ENCODE data around the gene TUBB. TPM values are rescaled to one million over a fixed set of nuclear protein-coding genes. Genes with fewer than 3 reads are reported as not detected.

The TUBB gene
- polyA plus RNA-seq, 1 of the 3 experiments (the other 2 are of a cell fraction) = 1,037 TPM

GRCh38 chr6:30709101-30709868 lies 10.9 kb upstream of the TUBB start:
- no peak overlapping the region for H3K27ac ChIP-seq (ENCODE audit: low read depth in 2 of 2, low read length in 1 of 2)
- 100% methylated on average over 1 of the region's 2 CpGs for WGBS (ENCODE audit: low lambda C conversion rate)
- peaks cover 5% of the 10 kb centered on the region for H3F3A ChIP-seq (replicated peaks; ENCODE audit: insufficient read depth)
- no peaks in the 10 kb centered on the region for H3K27me3 ChIP-seq (ENCODE audit: insufficient read depth)
- H3K4me1 ChIP-seq (ENCODE audit: control insufficient read depth in 1 of 2, insufficient read depth in 2 of 2, low read depth in 1 of 2, low read length in 1 of 2) = no peaks in the 10 kb centered on the region
- ChIA-PET CTCF (interaction anchor here (42.4 kb wide), 1 partner anchor 24 kb away, joined by 838 read pairs; the partner anchor contains the start of genes DHX16, NRM and PPP1R18), POLR2A (interaction anchor here (0.6 kb wide), 1 partner anchor 19 kb away, joined by 3 read pairs; no protein-coding TSS in a partner anchor)
- H3K9me2 ChIP-seq = no peaks in the 10 kb centered on the region
- H4K20me1 ChIP-seq (ENCODE audit: insufficient read depth) = no peaks in the 10 kb centered on the region
- no peak overlapping the region for H2AFZ ChIP-seq (ENCODE audit: low read depth)
- H3K4me3 ChIP-seq (ENCODE audit: low read depth in 2 of 2, low read length in 1 of 2) = no peak overlapping the region
- H3K9ac ChIP-seq = no peak overlapping the region
- H3K9me3 ChIP-seq = no peaks in the 10 kb centered on the region
- H3K36me3 ChIP-seq (replicated peaks in 1 of 2; ENCODE audit: control insufficient read depth in 1 of 2, insufficient read depth in 2 of 2, low read length in 1 of 2) = peaks cover 31 to 41% of the 10 kb centered on the region in 2 experiments
- DNase-seq = no peak
- TF ChIP-seq USF2 (IDR thresholded peaks at IDR 0.05; ENCODE audit: borderline replicate concordance, low read depth, low read length) (no peak), MXI1 (IDR thresholded peaks at IDR 0.05; ENCODE audit: low read depth, low read length) (no peak), RAD21 (IDR thresholded peaks at IDR 0.05; ENCODE audit: low read length) (no peak), RCOR1 (IDR thresholded peaks at IDR 0.05; ENCODE audit: low read length) (no peak), MEF2A (IDR thresholded peaks at IDR 0.05; ENCODE audit: borderline replicate concordance, low read depth) (no peak), JUND (IDR thresholded peaks at IDR 0.05) (no peak), NRF1 (IDR thresholded peaks at IDR 0.05; ENCODE audit: low read depth, low read length) (no peak), CTCF (IDR thresholded peaks at IDR 0.05) (no peak), YY1 (IDR thresholded peaks at IDR 0.05; ENCODE audit: low read depth) (no peak), EP300 (IDR thresholded peaks at IDR 0.05; ENCODE audit: borderline replicate concordance in 1 of 2, low read depth in 1 of 2, low read length in 1 of 2) (no peak), RXRA (IDR thresholded peaks at IDR 0.05; ENCODE audit: borderline replicate concordance, low read depth) (no peak), TEAD4 (IDR thresholded peaks at IDR 0.05; ENCODE audit: borderline replicate concordance, insufficient read depth) (no peak)
- H3K79me2 ChIP-seq (ENCODE audit: insufficient read depth) = no peaks in the 10 kb centered on the region
- no peak overlapping the region for H3K4me2 ChIP-seq

- no peak overlapping the region for H3K27ac ChIP-seq (ENCODE audit: low read depth in 2 of 2, low read length in 1 of 2)
- H3K4me2 ChIP-seq = no peak overlapping the region
- TF ChIP-seq EP300 (IDR thresholded peaks at IDR 0.05; ENCODE audit: borderline replicate concordance in 1 of 2, low read depth in 1 of 2, low read length in 1 of 2) (no peak), RFX5 (IDR thresholded peaks at IDR 0.05; ENCODE audit: low read length) (no peak), USF2 (IDR thresholded peaks at IDR 0.05; ENCODE audit: borderline replicate concordance, low read depth, low read length) (no peak), TEAD4 (IDR thresholded peaks at IDR 0.05; ENCODE audit: borderline replicate concordance, insufficient read depth) (no peak), GATA2 (CRISPR knock-in tag; IDR thresholded peaks at IDR 0.05) (no peak), YY1 (IDR thresholded peaks at IDR 0.05; ENCODE audit: low read depth) (no peak), FOXJ3 (CRISPR knock-in tag; IDR thresholded peaks at IDR 0.05) (no peak), MAX (IDR thresholded peaks at IDR 0.05; ENCODE audit: low read depth) (no peak)
- H3K9me3 ChIP-seq = no peaks in the 10 kb centered on the region; the same call in 1 of the 2 replicates
- CTCF ChIA-PET = interaction anchor here (0.9 to 42.4 kb wide), 3 partner anchors 9 to 26 kb away, joined by 3 to 838 read pairs (median 8); partner anchors contain the start of genes DHX16, NRM, PPP1R18 and TUBB
- H3F3A ChIP-seq (replicated peaks; ENCODE audit: insufficient read depth) = peaks cover 10% of the 10 kb centered on the region
- no peak overlapping the region for H3K4me3 ChIP-seq (ENCODE audit: low read depth in 2 of 2, low read length in 1 of 2)
- H4K20me1 ChIP-seq (ENCODE audit: insufficient read depth) = no peaks in the 10 kb centered on the region
- peaks cover 31 to 37% of the 10 kb centered on the region in 2 experiments for H3K36me3 ChIP-seq (replicated peaks in 1 of 2; ENCODE audit: control insufficient read depth in 1 of 2, insufficient read depth in 2 of 2, low read length in 1 of 2)
- peaks cover 19% of the 10 kb centered on the region for H3K79me2 ChIP-seq (ENCODE audit: insufficient read depth)
- POLR2A ChIA-PET = no interaction called here
- WGBS (ENCODE audit: low lambda C conversion rate) = 92% methylated on average over 1 of the region's 1 CpG
- no peak for DNase-seq
- no peaks in the 10 kb centered on the region for H3K27me3 ChIP-seq (ENCODE audit: insufficient read depth)
- no peaks in the 10 kb centered on the region for H3K9me2 ChIP-seq
- H2AFZ ChIP-seq (ENCODE audit: low read depth) = no peak overlapping the region
- H3K9ac ChIP-seq = no peak overlapping the region
- H3K4me1 ChIP-seq (ENCODE audit: control insufficient read depth in 1 of 2, insufficient read depth in 2 of 2, low read depth in 1 of 2, low read length in 1 of 2) = peaks cover 7 to 10% of the 10 kb centered on the region in 2 experiments; a peak in 2 of 4 replicates
These were observed 8.3 kb upstream of the TUBB start for GRCh38 chr6:30711758-30712380.
